Measurements from ENCODE around the gene CNTLN.
"Not testable (repeated sequence)": the region's sequence is repeated elsewhere in the genome, so short reads cannot be mapped to it uniquely, and the experiment has no call there.

CNTLN gene

GRCh38 chr9:17191082-17191481, 56.2 kb downstream of the CNTLN start:
- no peak for DNase-seq (ENCODE audit: low spot score)

- no peak for DNase-seq (ENCODE audit: low spot score)
Observed at GRCh38 chr9:17204611-17205152, 69.8 kb downstream of the CNTLN start.

GRCh38 chr9:17216011-17216410, 81.2 kb downstream of the CNTLN start:
- no peak for DNase-seq (ENCODE audit: low spot score)

- no peak for DNase-seq (ENCODE audit: low spot score)
Observed at GRCh38 chr9:17216646-17217045, 81.8 kb downstream of the CNTLN start.

- no peak for DNase-seq (ENCODE audit: low spot score)
Observed at GRCh38 chr9:17217272-17217671, 82.4 kb downstream of the CNTLN start.

GRCh38 chr9:17219261-17219660, 84.4 kb downstream of the CNTLN start:
- no peak for DNase-seq (ENCODE audit: low spot score)

- no peak for DNase-seq (ENCODE audit: low spot score)
Observed at GRCh38 chr9:17222932-17223331, 88.1 kb downstream of the CNTLN start.

- no peak for DNase-seq (ENCODE audit: low spot score)
Observed at GRCh38 chr9:17225407-17225806, 90.6 kb downstream of the CNTLN start.

- DNase-seq (ENCODE audit: low spot score), result no peak
Observed at GRCh38 chr9:17229945-17230560, 95.2 kb downstream of the CNTLN start.

- no peak for DNase-seq (ENCODE audit: low spot score)
Observed at GRCh38 chr9:17230646-17231045, 95.8 kb downstream of the CNTLN start.

GRCh38 chr9:17236147-17236546, 101.3 kb downstream of the CNTLN start:
- DNase-seq (ENCODE audit: low spot score), result no peak

- DNase-seq (ENCODE audit: low spot score), result no peak
Observed at GRCh38 chr9:17246770-17247169, 111.9 kb downstream of the CNTLN start.

- no peak for DNase-seq (ENCODE audit: low spot score)
Observed at GRCh38 chr9:17251100-17251499, 116.3 kb downstream of the CNTLN start.

- not testable (repeated sequence) for DNase-seq (ENCODE audit: low spot score)
Observed at GRCh38 chr9:17268531-17269188, 133.8 kb downstream of the CNTLN start.

GRCh38 chr9:17269799-17270198, 135.0 kb downstream of the CNTLN start:
- DNase-seq (ENCODE audit: low spot score), result no peak

- DNase-seq (ENCODE audit: low spot score), result no peak
Observed at GRCh38 chr9:17272536-17272935, 137.7 kb downstream of the CNTLN start.

GRCh38 chr9:17280350-17281012, 145.6 kb downstream of the CNTLN start:
- DNase-seq (ENCODE audit: low spot score), result no peak

GRCh38 chr9:17290673-17291072, 155.8 kb downstream of the CNTLN start:
- not testable (repeated sequence) for DNase-seq (ENCODE audit: low spot score)

- DNase-seq (ENCODE audit: low spot score), result no peak
Observed at GRCh38 chr9:17291766-17292165, 156.9 kb downstream of the CNTLN start.

- DNase-seq (ENCODE audit: low spot score), result no peak
Observed at GRCh38 chr9:17293685-17294084, 158.8 kb downstream of the CNTLN start.

GRCh38 chr9:17294822-17295624, 160.2 kb downstream of the CNTLN start:
- no peak for DNase-seq (ENCODE audit: low spot score)

GRCh38 chr9:17315341-17315740, 180.5 kb downstream of the CNTLN start:
- DNase-seq (ENCODE audit: low spot score), result no peak

Data from germinal center (tissue), 1 donor.